ENCODE measurements around the gene PDCD4. TPM values are rescaled to one million over a fixed set of nuclear protein-coding genes. Genes with fewer than 3 reads are reported as not detected.

Gene PDCD4
- total RNA-seq, 1 donor: 35.8 TPM

GRCh38 chr10:110827410-110827809, 44.3 kb upstream of the PDCD4 start:
- DNase-seq (ENCODE audit: low read depth): peak; percentile 54
- H3K4me3 ChIP-seq (ENCODE audit: low read depth, low read length): no peak overlapping the region
- no peak for TF ChIP-seq CTCF (IDR thresholded peaks at IDR 0.05; ENCODE audit: insufficient read depth, low read depth, low read length)

- H3K4me3 ChIP-seq (ENCODE audit: low read depth, low read length): no peak overlapping the region
- DNase-seq (ENCODE audit: low read depth): no peak
- TF ChIP-seq CTCF (IDR thresholded peaks at IDR 0.05; ENCODE audit: insufficient read depth, low read depth, low read length): no peak
These were observed 43.9 kb upstream of the PDCD4 start for GRCh38 chr10:110827875-110828274.

GRCh38 chr10:110828525-110828924, 43.2 kb upstream of the PDCD4 start:
- H3K4me3 ChIP-seq (ENCODE audit: low read depth, low read length): no peak overlapping the region
- TF ChIP-seq CTCF (IDR thresholded peaks at IDR 0.05; ENCODE audit: insufficient read depth, low read depth, low read length): no peak

DNA sequence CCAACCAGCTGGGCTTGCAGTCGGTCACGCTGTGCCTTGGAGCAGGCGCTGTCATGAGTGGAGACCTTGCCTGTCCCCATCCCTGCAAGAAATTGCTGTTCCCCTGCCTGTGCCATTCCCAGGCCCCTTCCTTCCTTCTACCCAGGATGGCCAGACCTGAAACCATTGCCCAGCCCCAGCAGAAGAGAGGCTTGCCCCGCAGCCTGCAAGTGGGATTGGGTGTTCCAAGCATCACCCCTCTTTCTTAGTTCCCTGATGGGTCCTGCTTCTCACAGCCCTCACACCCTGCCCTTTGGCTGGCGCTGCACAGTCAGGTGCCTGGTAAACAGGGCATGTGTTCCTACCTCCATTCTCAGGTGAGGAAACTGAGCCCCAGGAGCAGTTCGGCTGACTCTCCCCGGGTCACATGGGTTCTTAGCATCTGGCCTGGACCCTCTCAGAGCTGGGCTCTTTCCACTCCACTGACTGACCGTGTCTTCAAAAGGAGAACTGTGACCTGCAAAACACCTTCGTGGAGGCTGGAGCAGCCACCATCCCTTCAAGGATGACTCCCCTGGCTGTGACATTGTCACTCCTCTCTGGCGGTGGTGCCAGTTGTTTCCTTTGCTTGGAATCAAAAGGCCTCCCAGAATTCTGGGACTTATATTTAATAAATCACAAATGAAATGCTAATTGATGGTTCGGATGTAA, 41.9 kb upstream of the PDCD4 start:
- TF ChIP-seq CTCF (IDR thresholded peaks at IDR 0.05; ENCODE audit: insufficient read depth, low read depth, low read length): no peak
- no peak overlapping the region for H3K4me3 ChIP-seq (ENCODE audit: low read depth, low read length)
- DNase-seq (ENCODE audit: low read depth): no peak

More at GRCh38 chr10:110828525-110828924, 43.2 kb upstream of the PDCD4 start:
- no peak for DNase-seq (ENCODE audit: low read depth)

GRCh38 chr10:110833234-110833940, 38.3 kb upstream of the PDCD4 start:
- no peak for DNase-seq (ENCODE audit: low read depth)
- TF ChIP-seq CTCF (IDR thresholded peaks at IDR 0.05; ENCODE audit: insufficient read depth, low read depth, low read length): no peak
- H3K4me3 ChIP-seq (ENCODE audit: low read depth, low read length): no peak overlapping the region

DNA sequence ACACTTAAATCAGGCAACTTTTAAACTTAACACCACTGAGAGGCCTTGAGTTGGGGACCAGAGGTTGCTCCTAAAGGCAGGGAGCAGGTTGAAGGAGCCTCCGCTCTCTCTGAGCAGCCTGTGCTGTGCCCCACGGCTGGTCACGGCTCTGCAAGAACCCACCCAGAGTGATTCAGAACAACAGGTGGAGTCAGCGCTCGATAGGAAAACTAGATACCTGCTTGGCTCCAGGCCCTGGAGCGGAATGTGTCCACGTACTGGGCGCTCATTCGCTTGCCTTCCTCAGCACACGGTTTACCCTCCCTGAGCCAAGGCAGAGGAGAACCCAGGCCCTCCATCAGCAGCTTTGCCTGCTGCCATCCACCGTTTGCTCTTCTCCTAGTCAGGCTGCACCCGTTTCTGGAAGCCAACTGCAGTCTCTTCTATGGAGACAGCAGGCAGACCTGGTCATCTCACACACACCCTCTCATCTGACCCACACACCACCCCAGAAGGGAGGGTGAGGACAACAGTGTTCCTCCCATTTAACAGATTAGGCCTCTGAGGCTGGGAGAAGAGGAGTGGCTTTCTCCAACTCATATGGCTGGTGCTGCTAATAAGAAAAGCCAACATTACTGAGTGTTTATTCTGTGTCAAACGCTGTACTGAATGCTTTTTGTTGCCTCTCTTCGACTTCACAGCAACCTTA, 37.6 kb upstream of the PDCD4 start:
- TF ChIP-seq CTCF (IDR thresholded peaks at IDR 0.05; ENCODE audit: insufficient read depth, low read depth, low read length): no peak
- DNase-seq (ENCODE audit: low read depth): no peak
- H3K4me3 ChIP-seq (ENCODE audit: low read depth, low read length): no peak overlapping the region

Measured in fibroblast of villous mesenchyme (primary cell).